RPMI8226 (cell line): ENCODE data around the gene HOXB6.

Experiments used
- DNase-seq: peaks from one replicate; pipeline ENCODE4 v3.0.0-alpha.2; 2015

Gene HOXB6

GRCh38 chr17:48621410-48622392 lies 16.9 kb upstream of the HOXB6 start:
- no peak for DNase-seq

- DNase-seq = no peak
These were observed 15.8 kb upstream of the HOXB6 start for GRCh38 chr17:48620461-48621139.

- no peak for DNase-seq
These were observed 15.2 kb upstream of the HOXB6 start for GRCh38 chr17:48619826-48620449.

GRCh38 chr17:48618256-48618896 lies 13.6 kb upstream of the HOXB6 start:
- DNase-seq = peak; percentile 82

- DNase-seq = no peak
These were observed 12.9 kb upstream of the HOXB6 start for GRCh38 chr17:48617471-48618255.

GRCh38 chr17:48616717-48617470 lies 12.1 kb upstream of the HOXB6 start:
- no peak for DNase-seq

- no peak for DNase-seq
These were observed 11.4 kb upstream of the HOXB6 start for GRCh38 chr17:48615963-48616716.

- no peak for DNase-seq
These were observed 10.5 kb upstream of the HOXB6 start, which contains the start of gene HOXB8 for GRCh38 chr17:48615047-48615962. HOXB8 (minus strand) TSS chr17:48615292; CDS start chr17:48614704, 588 bp downstream.

- DNase-seq = no peak
These were observed 9.3 kb upstream of the HOXB6 start for GRCh38 chr17:48613862-48614694.

GRCh38 chr17:48612854-48613691 lies 8.3 kb upstream of the HOXB6 start:
- DNase-seq = peak; percentile 49

- no peak for DNase-seq
These were observed 7.7 kb upstream of the HOXB6 start for GRCh38 chr17:48612456-48612853.

GRCh38 chr17:48611681-48612455 lies 7.1 kb upstream of the HOXB6 start:
- DNase-seq = no peak

- DNase-seq = no peak
These were observed 6.4 kb upstream of the HOXB6 start for GRCh38 chr17:48611213-48611612.

- peak; percentile 67 for DNase-seq
These were observed 5.8 kb upstream of the HOXB6 start, which contains the start of gene HOXB7 for GRCh38 chr17:48610282-48611211. HOXB7 (minus strand) TSS chr17:48611017; CDS start chr17:48610918, 99 bp downstream.

- no peak for DNase-seq
These were observed 5.0 kb upstream of the HOXB6 start for GRCh38 chr17:48609759-48610281.
